Measurements from ENCODE around the gene VAC14.

Gene VAC14

DNA sequence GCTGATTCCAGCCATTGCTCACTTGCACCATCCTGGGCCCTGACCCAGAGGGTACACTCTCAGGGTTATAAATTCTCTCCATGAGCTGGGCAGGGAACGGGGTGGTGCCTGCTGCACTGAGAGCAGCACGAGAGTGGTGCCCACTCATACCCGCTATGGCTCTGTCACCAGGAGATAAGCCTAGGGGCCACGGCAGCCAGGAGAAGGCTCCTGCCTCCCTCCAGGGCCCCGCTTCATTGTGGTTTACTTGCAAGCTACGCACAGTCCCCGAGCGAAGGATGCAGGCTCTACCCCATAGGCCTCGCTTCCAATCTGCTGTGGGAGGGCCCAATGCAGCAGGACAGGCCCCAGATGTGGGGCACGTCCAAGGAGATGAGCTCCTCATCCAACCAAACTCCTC, 48.5 kb downstream of the VAC14 start:
- Histone ChIP-seq H3K27me3 (ENCODE audit: insufficient read depth, poor library complexity, severe bottlenecking) (no peaks in the 10 kb centered on the region), H3K27ac (replicated peaks) (peak overlapping the region; percentile 91), H3K4me3 (replicated peaks; ENCODE audit: insufficient read depth, low read length) (no peak overlapping the region)
- DNase-seq (ENCODE audit: low read depth in 1 of 2, low spot score in 1 of 2): no peak
- TF ChIP-seq SPI1 (IDR thresholded peaks at IDR 0.05; ENCODE audit: borderline replicate concordance, low read depth): no peak
- TF ChIP-seq GABPA (IDR thresholded peaks at IDR 0.05; ENCODE audit: low read depth): no peak
- TF ChIP-seq, protein P1, sequence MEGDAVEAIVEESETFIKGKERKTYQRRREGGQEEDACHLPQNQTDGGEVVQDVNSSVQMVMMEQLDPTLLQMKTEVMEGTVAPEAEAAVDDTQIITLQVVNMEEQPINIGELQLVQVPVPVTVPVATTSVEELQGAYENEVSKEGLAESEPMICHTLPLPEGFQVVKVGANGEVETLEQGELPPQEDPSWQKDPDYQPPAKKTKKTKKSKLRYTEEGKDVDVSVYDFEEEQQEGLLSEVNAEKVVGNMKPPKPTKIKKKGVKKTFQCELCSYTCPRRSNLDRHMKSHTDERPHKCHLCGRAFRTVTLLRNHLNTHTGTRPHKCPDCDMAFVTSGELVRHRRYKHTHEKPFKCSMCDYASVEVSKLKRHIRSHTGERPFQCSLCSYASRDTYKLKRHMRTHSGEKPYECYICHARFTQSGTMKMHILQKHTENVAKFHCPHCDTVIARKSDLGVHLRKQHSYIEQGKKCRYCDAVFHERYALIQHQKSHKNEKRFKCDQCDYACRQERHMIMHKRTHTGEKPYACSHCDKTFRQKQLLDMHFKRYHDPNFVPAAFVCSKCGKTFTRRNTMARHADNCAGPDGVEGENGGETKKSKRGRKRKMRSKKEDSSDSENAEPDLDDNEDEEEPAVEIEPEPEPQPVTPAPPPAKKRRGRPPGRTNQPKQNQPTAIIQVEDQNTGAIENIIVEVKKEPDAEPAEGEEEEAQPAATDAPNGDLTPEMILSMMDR (IDR thresholded peaks at IDR 0.05; ENCODE audit: insufficient read depth, low read length): no peak
- no peak for TF ChIP-seq POLR2AphosphoS5 (IDR thresholded peaks at IDR 0.05; ENCODE audit: low read depth)
- TF ChIP-seq, protein P2, sequence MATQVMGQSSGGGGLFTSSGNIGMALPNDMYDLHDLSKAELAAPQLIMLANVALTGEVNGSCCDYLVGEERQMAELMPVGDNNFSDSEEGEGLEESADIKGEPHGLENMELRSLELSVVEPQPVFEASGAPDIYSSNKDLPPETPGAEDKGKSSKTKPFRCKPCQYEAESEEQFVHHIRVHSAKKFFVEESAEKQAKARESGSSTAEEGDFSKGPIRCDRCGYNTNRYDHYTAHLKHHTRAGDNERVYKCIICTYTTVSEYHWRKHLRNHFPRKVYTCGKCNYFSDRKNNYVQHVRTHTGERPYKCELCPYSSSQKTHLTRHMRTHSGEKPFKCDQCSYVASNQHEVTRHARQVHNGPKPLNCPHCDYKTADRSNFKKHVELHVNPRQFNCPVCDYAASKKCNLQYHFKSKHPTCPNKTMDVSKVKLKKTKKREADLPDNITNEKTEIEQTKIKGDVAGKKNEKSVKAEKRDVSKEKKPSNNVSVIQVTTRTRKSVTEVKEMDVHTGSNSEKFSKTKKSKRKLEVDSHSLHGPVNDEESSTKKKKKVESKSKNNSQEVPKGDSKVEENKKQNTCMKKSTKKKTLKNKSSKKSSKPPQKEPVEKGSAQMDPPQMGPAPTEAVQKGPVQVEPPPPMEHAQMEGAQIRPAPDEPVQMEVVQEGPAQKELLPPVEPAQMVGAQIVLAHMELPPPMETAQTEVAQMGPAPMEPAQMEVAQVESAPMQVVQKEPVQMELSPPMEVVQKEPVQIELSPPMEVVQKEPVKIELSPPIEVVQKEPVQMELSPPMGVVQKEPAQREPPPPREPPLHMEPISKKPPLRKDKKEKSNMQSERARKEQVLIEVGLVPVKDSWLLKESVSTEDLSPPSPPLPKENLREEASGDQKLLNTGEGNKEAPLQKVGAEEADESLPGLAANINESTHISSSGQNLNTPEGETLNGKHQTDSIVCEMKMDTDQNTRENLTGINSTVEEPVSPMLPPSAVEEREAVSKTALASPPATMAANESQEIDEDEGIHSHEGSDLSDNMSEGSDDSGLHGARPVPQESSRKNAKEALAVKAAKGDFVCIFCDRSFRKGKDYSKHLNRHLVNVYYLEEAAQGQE (IDR thresholded peaks at IDR 0.05; ENCODE audit: insufficient replicate concordance, low read depth): no peak

DNA sequence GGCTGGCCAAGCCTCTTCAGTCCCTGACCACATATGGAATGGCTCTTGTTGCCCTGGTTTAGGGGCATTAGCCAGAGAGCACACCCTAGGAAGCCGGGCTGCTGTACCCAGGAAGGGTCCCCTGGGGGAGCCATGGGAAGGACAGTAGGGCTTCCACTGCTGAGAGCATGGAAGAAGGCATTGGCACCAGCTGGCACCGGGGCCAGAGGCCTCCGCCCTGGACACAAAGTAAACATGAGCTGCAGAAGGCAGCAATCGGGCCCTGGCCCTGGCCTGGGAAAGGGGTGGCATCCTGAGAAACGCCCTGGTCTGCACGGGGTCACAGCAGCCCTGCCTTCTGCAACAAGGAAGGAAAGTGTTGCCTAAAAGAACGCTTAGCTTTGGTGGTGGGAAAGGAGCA, 49.4 kb downstream of the VAC14 start:
- DNase-seq (ENCODE audit: low read depth in 1 of 2, low spot score in 1 of 2): no peak
- Histone ChIP-seq H3K27ac (replicated peaks) (peak overlapping the region; percentile 91), H3K27me3 (ENCODE audit: insufficient read depth, poor library complexity, severe bottlenecking) (no peaks in the 10 kb centered on the region), H3K4me3 (replicated peaks; ENCODE audit: insufficient read depth, low read length) (no peak overlapping the region)
- TF ChIP-seq POLR2AphosphoS5 (IDR thresholded peaks at IDR 0.05; ENCODE audit: low read depth): no peak
- TF ChIP-seq, protein P1 (IDR thresholded peaks at IDR 0.05; ENCODE audit: insufficient read depth, low read length): no peak
- no peak for TF ChIP-seq GABPA (IDR thresholded peaks at IDR 0.05; ENCODE audit: low read depth)
- TF ChIP-seq, protein P2 (IDR thresholded peaks at IDR 0.05; ENCODE audit: insufficient replicate concordance, low read depth): no peak
- TF ChIP-seq SPI1 (IDR thresholded peaks at IDR 0.05; ENCODE audit: borderline replicate concordance, low read depth): no peak

DNA sequence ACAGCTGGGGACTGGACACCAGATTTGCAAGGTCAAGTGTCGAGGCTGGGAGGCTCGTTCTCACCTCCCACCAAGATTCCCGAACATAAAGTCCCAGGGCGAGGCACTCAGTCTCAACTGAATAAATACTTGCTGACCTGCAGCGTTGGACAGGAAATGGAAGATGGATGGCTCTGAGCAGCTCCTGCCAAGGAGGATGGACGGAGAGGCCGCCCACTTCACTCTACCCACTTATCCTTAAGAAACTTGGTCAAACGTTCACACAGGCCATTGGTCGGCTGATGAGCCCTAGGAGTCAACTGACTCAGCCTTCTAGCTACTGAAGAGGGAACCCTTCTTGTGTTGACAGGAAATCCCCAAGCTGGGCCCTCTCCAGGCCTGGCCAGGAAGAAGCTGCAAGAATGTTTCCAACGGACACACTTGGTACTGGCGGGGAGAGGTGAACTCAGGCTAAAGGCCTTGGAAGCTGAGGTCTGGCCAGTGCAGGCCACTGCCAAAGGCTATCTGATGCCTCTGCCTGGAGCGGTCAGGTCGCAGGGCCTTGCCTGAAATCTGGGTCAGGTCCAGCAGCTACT, 50.0 kb downstream of the VAC14 start:
- peak; percentile 32 to 84 for DNase-seq (ENCODE audit: low read depth in 1 of 2, low spot score in 1 of 2)
- H3K27ac ChIP-seq (replicated peaks): peak overlapping the region; percentile 91

DNA sequence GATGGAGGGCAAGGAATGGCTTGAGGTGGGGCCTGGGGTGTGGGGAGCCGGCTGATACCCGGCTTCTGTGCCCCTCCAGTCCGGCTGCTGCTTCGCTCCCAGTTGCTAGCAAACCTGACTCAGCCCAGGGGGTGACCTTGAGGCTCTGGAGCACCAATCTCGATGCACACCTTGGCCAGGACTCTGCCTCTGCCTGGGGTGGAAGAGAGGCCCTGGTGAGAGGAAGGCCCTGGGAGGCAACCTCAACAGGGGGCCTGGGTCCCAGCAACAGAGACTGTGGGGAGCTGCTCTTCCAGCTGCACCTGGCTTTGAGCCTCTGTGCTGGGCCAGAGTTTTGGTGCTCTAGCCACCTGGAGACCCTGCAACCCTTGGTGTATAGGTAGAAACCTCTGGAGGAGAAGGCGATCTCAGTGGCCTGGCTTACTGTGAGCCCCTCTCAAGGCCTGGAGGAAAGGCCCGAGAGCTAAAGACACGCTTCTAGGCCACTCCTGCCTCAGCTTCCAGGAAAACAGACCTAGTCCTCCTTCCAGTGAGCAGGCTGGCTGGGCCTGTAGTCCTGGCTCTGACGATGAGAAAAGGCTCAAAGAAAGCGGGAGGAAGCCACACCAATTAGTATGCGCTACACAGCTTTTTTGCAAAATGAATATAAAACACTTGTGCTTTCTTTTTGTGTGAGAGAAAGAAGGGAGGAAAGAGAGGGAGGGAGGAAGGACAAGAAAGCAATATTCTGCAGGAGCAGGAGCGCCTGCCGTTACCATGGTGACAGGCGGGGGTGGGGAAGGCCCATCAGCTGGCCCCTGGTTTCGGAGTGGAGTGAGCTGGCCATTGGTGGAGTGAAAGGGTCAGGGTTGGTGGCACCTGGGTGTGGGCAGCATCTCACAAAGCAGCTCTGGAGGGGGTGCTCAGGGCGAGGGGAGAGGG, 51.0 kb downstream of the VAC14 start:
- H3K4me3 ChIP-seq (replicated peaks; ENCODE audit: insufficient read depth, low read length): no peak overlapping the region
- TF ChIP-seq, protein P1 (IDR thresholded peaks at IDR 0.05; ENCODE audit: insufficient read depth, low read length): no peak
- no peak for TF ChIP-seq GABPA (IDR thresholded peaks at IDR 0.05; ENCODE audit: low read depth)
- no peak for TF ChIP-seq POLR2AphosphoS5 (IDR thresholded peaks at IDR 0.05; ENCODE audit: low read depth)
- TF ChIP-seq, protein P2 (IDR thresholded peaks at IDR 0.05; ENCODE audit: insufficient replicate concordance, low read depth): no peak
- no peak for TF ChIP-seq SPI1 (IDR thresholded peaks at IDR 0.05; ENCODE audit: borderline replicate concordance, low read depth)
- H3K27ac ChIP-seq (replicated peaks): peak overlapping the region; percentile 91
- H3K27me3 ChIP-seq (ENCODE audit: insufficient read depth, poor library complexity, severe bottlenecking): no peaks in the 10 kb centered on the region
- no peak for DNase-seq (ENCODE audit: low read depth in 1 of 2, low spot score in 1 of 2)

More for the DNA sequence above, 50.0 kb downstream of the VAC14 start:
- no peak for TF ChIP-seq POLR2AphosphoS5 (IDR thresholded peaks at IDR 0.05; ENCODE audit: low read depth)
- peak; percentile 5; the same call in 1 of the 2 replicates for TF ChIP-seq SPI1 (IDR thresholded peaks at IDR 0.05; ENCODE audit: borderline replicate concordance, low read depth)
- Histone ChIP-seq H3K27me3 (ENCODE audit: insufficient read depth, poor library complexity, severe bottlenecking) (no peaks in the 10 kb centered on the region), H3K4me3 (replicated peaks; ENCODE audit: insufficient read depth, low read length) (no peak overlapping the region)
